Mononuclear cell (primary cell): ENCODE measurements around the gene PNMA6F. TPM values are rescaled to one million over a fixed set of nuclear protein-coding genes. Genes with fewer than 3 reads are reported as not detected.

ENCODE experiments used
- H3K27me3 ChIP-seq: 2 replicates; pipeline ENCODE4 v1.6.0; 2011; ENCODE audit warnings: low read length, control low read depth; ENCODE audit not compliant: insufficient read depth
- H3K4me1 ChIP-seq: 2 replicates; pipeline ENCODE4 v1.5.1; 2011; ENCODE audit warnings: mild to moderate bottlenecking, low read length, control low read depth; ENCODE audit not compliant: insufficient read depth
- H3K4me3 ChIP-seq: 2 replicates; pipeline ENCODE4 v1.5.1; 2011; ENCODE audit warnings: mild to moderate bottlenecking, low read length, moderate library complexity
- H3K9me3 ChIP-seq: 2 replicates; pipeline ENCODE4 v1.5.1; 2011; ENCODE audit warnings: low read depth, mild to moderate bottlenecking, control low read depth, low read length
- total RNA-seq: library from RNA; depleted of rRNA; stranded (reverse); fragments of >200 nt; gene quantifications from one replicate; pipeline ENCODE4 v1.2.3, GENCODE V29; 2012

Gene PNMA6F
- total RNA-seq, 1 donor, result not detected

- H3K27me3 ChIP-seq, result peaks cover 11% of the 10 kb centered on the region
- H3K4me3 ChIP-seq, result no peak overlapping the region
- no peaks in the 10 kb centered on the region for H3K4me1 ChIP-seq
- H3K9me3 ChIP-seq, result no peaks in the 10 kb centered on the region
Measured at GRCh38 chrX:153317996-153318722, 3.4 kb downstream of the PNMA6F start.

GRCh38 chrX:153317306-153317705, 4.3 kb downstream of the PNMA6F start:
- peaks cover 8% of the 10 kb centered on the region for H3K27me3 ChIP-seq
- no peak overlapping the region for H3K4me3 ChIP-seq
- H3K9me3 ChIP-seq, result no peaks in the 10 kb centered on the region
- no peaks in the 10 kb centered on the region for H3K4me1 ChIP-seq

GRCh38 chrX:153312842-153313241, 8.7 kb downstream of the PNMA6F start:
- no peaks in the 10 kb centered on the region for H3K9me3 ChIP-seq
- H3K4me3 ChIP-seq, result no peak overlapping the region
- H3K4me1 ChIP-seq, result no peaks in the 10 kb centered on the region
- no peaks in the 10 kb centered on the region for H3K27me3 ChIP-seq

GRCh38 chrX:153312041-153312440, 9.5 kb downstream of the PNMA6F start:
- Histone ChIP-seq H3K4me3 (no peak overlapping the region), H3K4me1 (no peaks in the 10 kb centered on the region), H3K9me3 (no peaks in the 10 kb centered on the region), H3K27me3 (no peaks in the 10 kb centered on the region)

- no peaks in the 10 kb centered on the region for H3K4me1 ChIP-seq
- no peaks in the 10 kb centered on the region for H3K27me3 ChIP-seq
- no peak overlapping the region for H3K4me3 ChIP-seq
- H3K9me3 ChIP-seq, result no peaks in the 10 kb centered on the region
Measured at GRCh38 chrX:153310901-153311300, 10.7 kb downstream of the PNMA6F start.

GRCh38 chrX:153307276-153308178, 14.0 kb downstream of the PNMA6F start:
- H3K9me3 ChIP-seq, result no peaks in the 10 kb centered on the region
- H3K4me1 ChIP-seq, result no peaks in the 10 kb centered on the region
- H3K27me3 ChIP-seq, result no peaks in the 10 kb centered on the region
- no peak overlapping the region for H3K4me3 ChIP-seq

GRCh38 chrX:153306527-153307115, 14.9 kb downstream of the PNMA6F start:
- Histone ChIP-seq H3K4me1 (no peaks in the 10 kb centered on the region), H3K4me3 (no peak overlapping the region), H3K9me3 (no peaks in the 10 kb centered on the region), H3K27me3 (no peaks in the 10 kb centered on the region)

- Histone ChIP-seq H3K9me3 (no peaks in the 10 kb centered on the region), H3K4me1 (no peaks in the 10 kb centered on the region), H3K27me3 (no peaks in the 10 kb centered on the region), H3K4me3 (no peak overlapping the region)
Measured at GRCh38 chrX:153305972-153306371, 15.6 kb downstream of the PNMA6F start.

GRCh38 chrX:153304988-153305736, 16.4 kb downstream of the PNMA6F start:
- no peaks in the 10 kb centered on the region for H3K27me3 ChIP-seq
- no peak overlapping the region for H3K4me3 ChIP-seq
- H3K9me3 ChIP-seq, result no peaks in the 10 kb centered on the region
- no peaks in the 10 kb centered on the region for H3K4me1 ChIP-seq

GRCh38 chrX:153303276-153304262, 18.0 kb downstream of the PNMA6F start:
- Histone ChIP-seq H3K4me3 (no peak overlapping the region), H3K9me3 (no peaks in the 10 kb centered on the region), H3K27me3 (no peaks in the 10 kb centered on the region), H3K4me1 (no peaks in the 10 kb centered on the region)

GRCh38 chrX:153302796-153303195, 18.8 kb downstream of the PNMA6F start:
- H3K9me3 ChIP-seq, result no peaks in the 10 kb centered on the region
- no peak overlapping the region for H3K4me3 ChIP-seq
- no peaks in the 10 kb centered on the region for H3K27me3 ChIP-seq
- H3K4me1 ChIP-seq, result no peaks in the 10 kb centered on the region

GRCh38 chrX:153301746-153302145, 19.8 kb downstream of the PNMA6F start:
- no peaks in the 10 kb centered on the region for H3K27me3 ChIP-seq
- no peaks in the 10 kb centered on the region for H3K9me3 ChIP-seq
- H3K4me3 ChIP-seq, result no peak overlapping the region
- no peaks in the 10 kb centered on the region for H3K4me1 ChIP-seq

GRCh38 chrX:153299855-153300254, 21.7 kb downstream of the PNMA6F start:
- Histone ChIP-seq H3K4me1 (no peaks in the 10 kb centered on the region), H3K9me3 (no peaks in the 10 kb centered on the region), H3K27me3 (no peaks in the 10 kb centered on the region), H3K4me3 (no peak overlapping the region)

- H3K9me3 ChIP-seq, result no peaks in the 10 kb centered on the region
Measured at GRCh38 chrX:153297376-153297775, 24.2 kb downstream of the PNMA6F start.

More at GRCh38 chrX:153297376-153297775, 24.2 kb downstream of the PNMA6F start:
- Histone ChIP-seq H3K27me3 (no peaks in the 10 kb centered on the region), H3K4me3 (no peak overlapping the region), H3K4me1 (no peaks in the 10 kb centered on the region)
